GM18508 (cell line): ENCODE measurements around the gene ABCC3.

Source experiments
- ATAC-seq: cut with Tn5 transposase; IDR thresholded peaks from one replicate; pipeline ENCODE4 v1.9.1; 2021; ENCODE audit warnings: moderate number of reproducible peaks; ENCODE audit not compliant: insufficient read depth, unreplicated experiment

ABCC3 gene

GRCh38 chr17:50626037-50626574 lies 8.6 kb upstream of the ABCC3 start:
- ATAC-seq, result no peak

GRCh38 chr17:50627036-50627781 lies 7.5 kb upstream of the ABCC3 start:
- no peak for ATAC-seq

GRCh38 chr17:50627782-50628601 lies 6.7 kb upstream of the ABCC3 start:
- ATAC-seq, result no peak

GRCh38 chr17:50629902-50630301 lies 4.8 kb upstream of the ABCC3 start:
- ATAC-seq, result no peak

- ATAC-seq, result no peak
Measured at GRCh38 chr17:50630524-50631194, 4.0 kb upstream of the ABCC3 start.

- no peak for ATAC-seq
Measured at GRCh38 chr17:50631195-50631907, 3.3 kb upstream of the ABCC3 start.

GRCh38 chr17:50631908-50632571 lies 2.6 kb upstream of the ABCC3 start:
- ATAC-seq, result no peak

GRCh38 chr17:50632637-50633036 lies 2.0 kb upstream of the ABCC3 start:
- ATAC-seq, result no peak

GRCh38 chr17:50633683-50634082 lies 998 bp upstream of the ABCC3 start:
- no peak for ATAC-seq

GRCh38 chr17:50634915-50635731 lies 442 bp downstream of the ABCC3 start:
- no peak for ATAC-seq

GRCh38 chr17:50635732-50635981 lies 976 bp downstream of the ABCC3 start:
- no peak for ATAC-seq

GRCh38 chr17:50635982-50636803 lies 1.5 kb downstream of the ABCC3 start:
- ATAC-seq, result no peak

GRCh38 chr17:50636804-50637195 lies 2.1 kb downstream of the ABCC3 start:
- ATAC-seq, result no peak

GRCh38 chr17:50637829-50638605 lies 3.3 kb downstream of the ABCC3 start:
- ATAC-seq, result no peak

GRCh38 chr17:50638606-50638965 lies 3.9 kb downstream of the ABCC3 start:
- no peak for ATAC-seq

GRCh38 chr17:50638966-50639713 lies 4.5 kb downstream of the ABCC3 start:
- ATAC-seq, result no peak
